CD1c-positive myeloid dendritic cell (primary cell): ENCODE results near the gene CHAC2.
"Not testable (repeated sequence)": the region's sequence is repeated elsewhere in the genome, so short reads cannot be mapped to it uniquely, and the experiment has no call there.

ENCODE experiments used
- DNase-seq: peaks from one replicate; pipeline ENCODE4 v3.0.0-alpha.2; 2016; ENCODE audit errors: extremely low spot score

CHAC2 gene

DNA sequence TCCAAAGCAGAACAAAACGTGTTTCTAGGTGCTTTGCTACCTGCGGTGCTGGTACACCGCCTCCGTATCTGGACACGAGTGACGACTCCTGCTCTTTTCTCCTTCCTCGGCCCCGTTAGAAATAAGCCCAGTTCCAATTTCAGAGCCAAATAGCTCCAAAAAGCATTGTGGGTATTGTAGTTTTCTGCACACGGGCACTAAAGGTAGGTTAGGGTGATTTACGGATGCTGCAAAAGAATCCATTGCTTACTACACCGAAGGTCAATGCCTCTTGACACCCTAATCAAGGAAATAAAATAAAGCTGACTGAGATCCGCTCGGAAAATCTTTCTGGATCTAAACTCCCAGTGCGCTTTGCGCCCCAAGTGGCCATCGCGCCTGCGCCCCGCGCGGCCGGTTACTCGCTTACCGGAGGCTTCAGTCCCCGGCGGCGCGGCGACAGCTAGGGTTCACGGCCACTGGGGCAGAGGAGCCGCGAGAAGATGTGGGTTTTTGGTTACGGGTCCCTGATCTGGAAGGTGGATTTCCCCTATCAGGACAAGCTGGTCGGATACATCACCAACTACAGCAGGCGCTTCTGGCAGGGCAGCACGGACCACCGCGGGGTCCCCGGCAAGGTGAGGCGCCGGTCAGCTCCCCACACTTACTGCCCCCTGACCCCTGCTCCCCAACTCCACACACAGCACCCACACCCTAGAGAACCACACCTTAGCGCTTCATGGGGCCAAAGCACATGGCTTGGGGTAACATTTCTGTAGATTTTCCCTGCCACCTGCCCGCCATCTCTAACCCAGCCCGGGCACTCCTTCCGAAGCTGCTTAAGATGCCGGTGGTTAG, at the start of gene CHAC2:
CHAC2 (plus strand) TSS at position 400 of the 837 bp plus-strand sequence; CDS start at position 483, 83 bp downstream.
- DNase-seq, result peak; percentile 91

- not testable (repeated sequence) for DNase-seq
These were observed 46.7 kb upstream of the CHAC2 start for GRCh38 chr2:53720944-53721343.

- DNase-seq, result no peak
These were observed 43.1 kb upstream of the CHAC2 start for GRCh38 chr2:53724536-53724935.

GRCh38 chr2:53725662-53726061, 41.9 kb upstream of the CHAC2 start:
- no peak for DNase-seq

DNA sequence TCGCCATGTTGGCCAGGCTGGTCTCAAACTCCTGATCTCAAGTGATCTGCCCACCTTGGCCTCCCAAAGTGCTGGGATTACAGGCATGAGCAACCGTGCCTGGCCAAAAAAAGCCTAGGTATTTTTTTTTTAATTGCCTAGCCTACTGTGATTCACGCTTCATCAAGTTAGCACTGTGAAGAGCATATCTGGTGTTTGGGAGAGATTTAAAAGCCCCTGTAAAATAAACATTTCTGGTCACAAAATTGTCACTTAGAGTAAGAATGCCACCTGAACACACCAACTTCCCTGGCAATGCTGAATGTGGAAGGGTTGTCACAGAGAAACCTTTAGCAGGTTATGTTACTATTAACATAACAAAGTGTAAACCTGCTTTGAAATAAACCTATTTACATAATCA, 39.7 kb upstream of the CHAC2 start:
- DNase-seq, result no peak

DNA sequence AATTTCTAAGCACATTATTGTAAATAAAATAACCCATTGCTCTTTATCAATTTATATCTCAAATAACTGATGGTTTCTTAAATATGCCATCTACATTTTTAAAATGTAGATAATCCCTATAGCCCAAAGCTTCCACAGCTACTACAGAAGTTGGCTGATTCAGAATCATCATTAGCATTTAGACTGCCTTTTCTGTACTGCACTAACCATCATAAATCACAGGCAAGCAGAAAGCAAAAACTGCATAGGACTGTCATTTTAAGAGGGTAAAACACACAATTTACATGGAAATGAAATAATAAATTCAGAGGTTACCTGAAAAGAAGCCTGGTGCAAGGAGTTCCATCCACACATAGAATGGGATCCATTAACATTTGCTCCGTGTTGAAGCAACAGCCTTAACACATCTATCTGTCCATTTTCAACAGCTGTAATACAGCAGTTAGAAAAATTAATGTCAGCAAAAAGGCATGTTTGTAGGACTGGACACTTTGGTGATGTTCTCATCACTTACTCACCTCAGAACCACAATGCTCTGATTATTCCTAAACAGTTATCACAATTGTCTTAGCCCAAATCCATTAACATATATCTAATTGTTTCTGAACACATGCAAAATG, 38.4 kb upstream of the CHAC2 start:
- no peak for DNase-seq

GRCh38 chr2:53737091-53737490, 30.5 kb upstream of the CHAC2 start:
- no peak for DNase-seq

DNA sequence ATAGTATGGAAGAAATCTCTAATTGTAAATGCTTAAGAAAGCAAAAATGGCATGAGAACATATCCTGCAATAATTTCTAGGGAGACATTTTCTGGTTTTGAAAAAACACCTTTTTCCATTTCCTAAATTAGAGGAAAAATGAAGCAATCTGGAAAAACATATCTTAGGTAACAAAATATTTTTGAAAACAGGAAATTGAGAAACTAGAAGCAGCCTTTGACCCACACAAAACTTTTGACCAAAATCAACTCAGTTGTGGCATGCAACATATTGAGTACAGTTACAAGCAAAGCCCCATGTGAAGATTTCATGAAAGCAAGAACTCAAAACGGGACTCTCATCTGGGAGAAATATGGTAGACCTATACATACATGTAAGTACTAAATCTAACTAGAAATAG, 28.6 kb upstream of the CHAC2 start:
- DNase-seq, result no peak

GRCh38 chr2:53740170-53740569, 27.4 kb upstream of the CHAC2 start:
- no peak for DNase-seq

DNA sequence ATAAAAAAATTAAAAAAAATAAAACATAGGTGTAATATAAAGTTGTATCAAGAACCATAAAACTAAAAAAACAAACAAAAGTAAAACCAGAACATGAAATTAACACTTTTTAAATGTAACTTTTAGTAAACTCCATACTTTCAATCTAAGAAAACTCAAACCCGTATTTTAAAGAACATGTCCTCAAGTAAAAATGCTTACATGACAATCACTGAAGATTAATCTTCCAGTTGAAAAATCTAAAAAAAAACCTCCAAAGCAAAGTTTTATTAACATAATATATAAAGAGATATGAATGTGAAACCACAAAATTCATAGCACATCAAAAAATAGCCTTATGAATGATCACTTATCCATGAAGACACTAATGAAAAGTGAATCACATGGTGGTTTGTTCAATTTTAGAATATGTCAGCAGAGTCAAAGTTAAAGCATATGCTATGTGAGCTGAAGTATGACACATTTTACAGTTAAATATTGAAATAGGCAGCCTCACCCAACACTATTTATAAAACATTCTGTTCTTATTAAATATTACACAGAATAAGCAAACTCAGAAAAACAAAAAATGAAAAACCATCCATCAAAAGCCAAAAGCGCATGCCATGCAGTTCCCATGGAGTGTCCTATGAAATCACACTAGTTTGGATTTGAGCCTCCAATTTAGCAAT, 23.1 kb upstream of the CHAC2 start:
- DNase-seq, result no peak

DNA sequence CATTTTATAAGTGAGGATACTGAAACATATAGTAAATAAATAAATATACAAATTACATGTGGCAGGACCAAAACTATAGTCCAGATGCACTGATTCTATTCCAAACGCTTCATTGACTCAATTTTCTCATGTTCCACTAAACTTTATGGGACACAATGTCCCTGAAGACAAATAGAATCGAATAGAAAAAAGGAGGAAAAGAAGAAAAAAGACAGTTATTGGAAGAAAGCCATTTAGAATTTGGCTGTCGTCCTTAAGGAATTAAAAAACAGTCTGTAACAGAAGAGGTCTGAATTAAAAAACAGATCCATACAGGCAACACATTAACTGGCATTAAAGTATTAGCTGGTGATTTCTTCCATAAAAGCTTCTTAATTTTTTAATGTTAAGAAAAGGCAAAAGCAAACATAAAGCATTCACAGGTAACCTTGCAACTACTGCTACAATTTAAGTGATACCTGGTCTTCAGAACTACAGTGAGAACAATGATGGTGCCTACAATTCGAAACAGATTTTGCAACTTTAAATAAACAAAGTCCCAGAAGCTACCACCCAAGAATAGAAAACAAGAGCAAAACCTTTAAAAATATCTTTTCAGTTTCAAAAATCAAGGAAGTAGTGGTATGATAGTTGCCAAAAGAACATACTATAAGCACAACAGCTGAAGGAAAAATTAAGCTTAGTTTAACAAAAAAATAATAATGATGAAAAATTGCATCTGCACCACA, 17.4 kb upstream of the CHAC2 start:
- DNase-seq, result no peak

GRCh38 chr2:53751728-53752127, 15.9 kb upstream of the CHAC2 start:
- no peak for DNase-seq

DNA sequence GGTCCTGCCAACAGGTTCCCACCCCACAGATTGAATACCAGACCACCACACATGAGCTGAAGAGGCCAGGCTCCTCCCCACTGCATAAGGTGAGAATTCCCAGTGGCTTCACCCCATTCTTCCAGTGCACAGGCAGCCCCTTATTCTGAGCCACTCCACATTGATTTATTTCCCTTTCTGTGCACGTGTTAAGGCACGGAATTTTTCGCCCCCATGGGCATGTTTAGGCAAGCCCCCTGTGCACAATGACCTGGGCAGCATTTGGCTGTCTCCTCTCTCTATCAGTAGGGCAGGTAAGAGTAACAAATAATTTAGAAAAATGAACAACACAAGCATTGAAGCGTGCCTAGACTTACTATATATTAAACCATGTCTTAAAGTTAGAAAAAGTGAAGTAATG, 15.2 kb upstream of the CHAC2 start:
- no peak for DNase-seq

DNA sequence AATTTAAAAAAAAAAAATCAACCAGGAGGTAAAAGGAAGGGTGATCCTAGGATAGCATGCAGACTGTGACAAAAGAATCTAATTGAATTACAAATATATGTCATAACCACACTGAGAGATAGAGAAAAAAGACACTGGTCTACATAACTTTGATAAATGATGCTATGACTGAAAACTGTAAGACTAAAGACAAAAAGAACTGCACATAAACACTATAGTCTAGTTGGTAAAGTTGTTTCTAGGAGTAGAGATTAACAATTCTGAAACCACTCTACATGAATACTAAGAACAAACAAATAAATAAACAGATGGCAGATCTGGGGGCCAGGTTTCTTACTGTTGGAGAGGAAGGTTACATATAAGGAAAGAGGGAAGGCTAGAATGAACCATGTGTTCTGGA, 14.6 kb upstream of the CHAC2 start:
- no peak for DNase-seq

GRCh38 chr2:53755121-53755520, 12.5 kb upstream of the CHAC2 start:
- DNase-seq, result no peak

DNA sequence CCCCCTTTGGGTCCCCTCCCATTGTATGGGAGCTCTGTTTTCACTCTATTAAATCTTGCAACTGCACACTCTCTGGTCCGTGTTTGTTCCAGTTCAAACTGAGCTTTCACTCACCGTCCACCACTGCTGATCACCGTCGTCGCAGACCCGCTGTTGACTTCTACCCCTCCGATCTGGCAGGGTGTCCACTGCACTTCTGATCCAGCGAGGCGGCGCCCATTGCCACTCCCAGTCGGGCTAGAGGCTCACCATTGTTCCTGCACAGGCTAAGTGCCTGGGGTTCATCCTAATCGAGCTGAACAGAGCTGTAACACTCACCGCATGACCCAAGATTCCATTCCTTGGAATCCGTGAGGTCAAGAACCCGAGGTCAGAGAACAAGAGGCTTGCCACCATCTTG, 11.0 kb upstream of the CHAC2 start:
- no peak for DNase-seq

GRCh38 chr2:53757206-53757605, 10.4 kb upstream of the CHAC2 start:
- not testable (repeated sequence) for DNase-seq

DNA sequence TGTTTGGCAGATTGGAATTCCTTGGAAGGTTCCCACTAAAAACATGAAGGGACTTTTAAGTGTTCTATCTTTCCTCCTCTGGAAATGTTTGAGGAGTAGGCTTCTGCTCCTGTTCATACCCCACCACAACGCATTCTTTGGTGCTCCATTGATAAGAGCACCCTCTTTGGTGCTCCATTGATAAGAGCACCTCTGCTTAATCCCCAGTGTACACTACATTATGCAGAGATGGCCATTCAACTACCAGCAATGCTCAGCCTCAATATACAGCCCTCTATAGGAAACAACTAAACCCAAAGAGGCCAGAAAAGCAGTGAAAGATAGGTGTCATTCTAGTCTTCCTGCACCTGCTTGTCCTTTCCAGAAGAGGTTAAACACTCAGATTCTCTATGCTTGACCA, 1.8 kb upstream of the CHAC2 start:
- no peak for DNase-seq

DNA sequence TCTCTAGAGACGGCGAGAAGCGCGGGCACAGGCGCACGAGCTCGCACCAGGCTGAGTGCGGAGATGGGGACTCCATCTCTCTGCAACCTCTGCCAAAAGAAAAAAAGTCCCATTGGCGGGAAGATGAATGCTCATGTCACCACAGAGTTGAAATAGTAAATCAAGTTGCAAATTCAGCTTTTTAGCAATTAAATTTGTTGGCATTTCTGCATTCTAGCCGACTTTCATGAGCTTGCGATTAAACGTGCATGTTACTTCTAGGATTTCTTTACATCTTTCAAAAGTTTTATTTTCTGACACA, 588 bp downstream of the CHAC2 start:
- DNase-seq, result peak; percentile 36

DNA sequence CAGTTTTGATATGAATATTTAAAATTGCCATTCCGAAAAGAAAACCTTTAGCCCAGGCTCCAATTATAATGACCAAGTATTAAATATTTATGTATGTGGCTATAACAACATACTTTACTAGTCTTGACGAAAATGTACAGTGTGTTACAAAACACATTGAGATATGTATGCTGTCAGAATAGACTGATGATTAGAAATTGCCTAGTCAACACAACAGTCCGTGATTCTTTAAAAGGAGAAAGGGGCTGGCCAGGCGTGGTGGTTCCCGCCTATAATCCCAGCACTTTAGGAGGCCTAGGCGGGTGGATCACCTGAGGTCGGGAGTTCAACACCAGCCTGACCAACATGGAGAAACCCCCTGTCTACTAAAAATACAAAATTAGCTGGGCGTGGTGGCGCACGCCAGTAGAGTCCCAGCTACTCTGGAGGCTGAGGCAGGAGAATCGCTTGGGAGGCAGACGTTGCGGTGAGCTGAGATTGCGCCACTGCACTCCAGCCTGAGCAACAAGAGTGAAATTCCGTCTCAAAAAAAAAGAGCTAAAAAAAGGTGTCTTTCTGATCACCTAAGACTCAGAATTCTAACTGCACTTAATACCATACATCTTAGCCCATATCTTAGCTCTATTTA, 1.8 kb downstream of the CHAC2 start:
- DNase-seq, result no peak

- no peak for DNase-seq
These were observed 2.7 kb downstream of the CHAC2 start for GRCh38 chr2:53770264-53770663.

DNA sequence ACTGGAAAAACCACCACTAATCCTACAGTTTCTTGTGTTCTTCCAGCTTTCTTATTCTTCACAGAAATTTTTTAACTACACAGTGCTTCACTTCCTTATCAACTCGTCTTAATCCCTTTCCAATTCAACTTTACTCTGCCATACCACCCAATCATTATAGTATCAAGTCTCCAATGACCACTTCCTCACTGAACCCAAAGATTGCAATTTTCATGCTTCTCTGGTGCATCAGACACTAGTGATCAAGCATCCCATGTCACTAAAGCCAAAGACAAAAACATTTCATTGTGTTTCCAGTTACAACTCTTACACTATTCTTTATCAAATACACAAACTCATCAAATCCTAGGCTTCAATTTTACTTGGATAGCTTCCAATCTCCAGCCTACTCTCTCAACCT, 9.5 kb downstream of the CHAC2 start:
- no peak for DNase-seq
